NCI-H1436 (cell line): ENCODE data around the gene FKBP5.
"Not testable (repeated sequence)": the region's sequence is repeated elsewhere in the genome, so short reads cannot be mapped to it uniquely, and the experiment has no call there.

Experiments used
- DNase-seq: peaks from one replicate; lab custom pipeline; 2025; lab: John Stamatoyannopoulos, UW

The FKBP5 gene

GRCh38 chr6:35723587-35723986, 34.9 kb upstream of the FKBP5 start:
- no peak for DNase-seq

GRCh38 chr6:35722121-35722761, 33.5 kb upstream of the FKBP5 start:
- DNase-seq = no peak

- no peak for DNase-seq
Measured at GRCh38 chr6:35719830-35720733, 31.4 kb upstream of the FKBP5 start.

- DNase-seq = no peak
Measured at GRCh38 chr6:35719404-35719829, 30.7 kb upstream of the FKBP5 start.

GRCh38 chr6:35718911-35719381, 30.2 kb upstream of the FKBP5 start:
- DNase-seq = no peak

- DNase-seq = no peak
Measured at GRCh38 chr6:35718375-35718736, 29.6 kb upstream of the FKBP5 start.

GRCh38 chr6:35717449-35718374, 29.0 kb upstream of the FKBP5 start:
- no peak for DNase-seq

- no peak for DNase-seq
Measured at GRCh38 chr6:35716798-35717197, 28.1 kb upstream of the FKBP5 start.

GRCh38 chr6:35713006-35713767, 24.5 kb upstream of the FKBP5 start:
- no peak for DNase-seq

- DNase-seq = no peak
Measured at GRCh38 chr6:35711731-35712130, 23.0 kb upstream of the FKBP5 start.

- no peak for DNase-seq
Measured at GRCh38 chr6:35710241-35710847, 21.6 kb upstream of the FKBP5 start.

- no peak for DNase-seq
Measured at GRCh38 chr6:35708585-35708984, 19.9 kb upstream of the FKBP5 start.

GRCh38 chr6:35707714-35708407, 19.1 kb upstream of the FKBP5 start:
- no peak for DNase-seq

GRCh38 chr6:35706468-35706867, 17.8 kb upstream of the FKBP5 start:
- DNase-seq = no peak

GRCh38 chr6:35703554-35703953, 14.8 kb upstream of the FKBP5 start:
- no peak for DNase-seq

- DNase-seq = no peak
Measured at GRCh38 chr6:35698858-35699257, 10.1 kb upstream of the FKBP5 start.

GRCh38 chr6:35698430-35698829, 9.7 kb upstream of the FKBP5 start:
- DNase-seq = not testable (repeated sequence)

- DNase-seq = no peak
Measured at GRCh38 chr6:35694462-35694861, 5.7 kb upstream of the FKBP5 start.

- no peak for DNase-seq
Measured at GRCh38 chr6:35691027-35691824, 2.5 kb upstream of the FKBP5 start.

GRCh38 chr6:35690484-35690883, 1.8 kb upstream of the FKBP5 start:
- no peak for DNase-seq
